ENCODE data around the gene ACTR1A. TPM values are rescaled to one million over a fixed set of nuclear protein-coding genes. Genes with fewer than 3 reads are reported as not detected.

The ACTR1A gene
- total RNA-seq, 5 donors from 2014 or later (not counting 1 experiment from before 2014, with no cell fraction given) = 51.6 to 68.1 (median 63.0) TPM

DNA sequence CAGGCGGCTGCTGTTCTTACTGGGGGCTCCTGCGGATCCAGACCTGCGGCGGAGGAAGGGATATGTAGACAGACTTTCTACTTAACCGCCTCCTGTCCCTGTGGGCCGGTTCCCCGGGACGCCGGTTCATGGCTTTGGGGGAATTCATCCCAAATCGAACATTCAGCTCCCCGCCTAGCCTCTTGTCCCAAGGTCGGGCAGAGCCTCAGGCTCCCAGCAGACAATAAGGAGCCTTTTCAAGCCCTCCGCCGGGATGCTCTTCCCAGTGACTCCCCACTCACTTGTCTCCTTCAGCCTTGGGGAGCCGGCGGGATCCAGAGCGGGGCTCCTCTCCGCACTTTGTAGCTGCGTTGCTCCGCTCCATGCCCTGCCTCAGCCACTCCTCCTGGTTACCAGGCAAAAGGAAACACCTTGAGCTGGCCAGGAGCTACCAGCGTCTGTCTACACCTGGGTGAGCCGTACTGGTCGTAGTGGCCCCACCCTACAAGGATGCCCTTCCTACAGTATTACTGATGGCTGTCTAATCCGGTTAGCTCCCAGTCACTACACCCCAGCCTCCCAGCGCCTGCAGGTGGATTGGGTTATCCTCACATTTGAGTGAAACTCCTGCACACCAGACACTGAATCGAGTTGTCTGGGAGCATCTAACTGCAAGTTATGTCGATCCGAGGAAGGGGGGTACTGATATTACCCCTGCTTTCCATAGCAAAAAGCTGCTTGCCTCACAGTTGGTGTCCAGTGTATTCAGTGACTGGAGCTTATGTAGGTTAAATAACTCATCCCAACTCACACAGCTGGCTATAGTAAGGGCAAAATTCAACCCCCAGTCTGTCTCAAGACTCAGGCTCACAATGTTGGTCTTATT is 51.2 kb downstream of the ACTR1A start, which contains the start of gene C10orf95:
Gene C10orf95, minus strand, starts transcription at position 439 of the 865 bp plus-strand sequence. CDS start 450 bp downstream, outside the sequence.
- peak within 1 kb of the TSS; percentile 48 for H3K27ac ChIP-seq (ENCODE audit: low read length)
- H3K36me3 ChIP-seq (ENCODE audit: control insufficient read depth in 2 of 2, extremely low read depth in 1 of 2, insufficient read depth in 1 of 2, low read length in 1 of 2) = peaks cover 4 to 16% of the 10 kb centered on the region in 2 donors
- peak within 1 kb of the TSS; percentile 54 to 55 for H3K4me3 ChIP-seq (ENCODE audit: control insufficient read depth in 1 of 2, extremely low read depth in 1 of 2, low read length in 1 of 2)
- H3K4me1 ChIP-seq (ENCODE audit: control insufficient read depth in 1 of 2, extremely low read depth in 1 of 2, insufficient read depth in 2 of 2, low read length in 2 of 2) = peaks cover 6 to 30% of the 10 kb centered on the region in 2 experiments
- ATAC-seq (replicated peaks in 1 of 4) (no peak), DNase-seq (no peak)
- Mint-ChIP-seq H3K9me3 (no peaks in the 10 kb centered on the region), H3K36me3 (peaks cover 5% of the 10 kb centered on the region), H3K4me1 (peaks cover 25 to 27% (median 26%) of the 10 kb centered on the region in 3 donors), H3K27me3 (no peaks in the 10 kb centered on the region), H3K27ac (peak within 1 kb of the TSS; percentile 69 to 84), H3K4me3 (peak within 1 kb of the TSS; percentile 93 to 94 (median 93))
- no peaks in the 10 kb centered on the region for H3K9me3 ChIP-seq
- WGBS (ENCODE audit: insufficient coverage) = 32% methylated on average over 22 of the region's 28 CpGs
- H3K27me3 ChIP-seq (replicated peaks in 1 of 2; ENCODE audit: control insufficient read depth in 2 of 2, extremely low read depth in 1 of 2, insufficient read depth in 2 of 2, low read length in 1 of 2) = no peaks in the 10 kb centered on the region
- ChIA-PET POLR2A (interaction anchor here in 1 of 2 donors (0.6 to 0.8 kb wide), 4 partner anchors 9 to 227 kb away, joined by 3 to 6 read pairs (median 5); no protein-coding TSS in a partner anchor), CTCF (interaction anchor here (0.7 to 2.6 kb wide), 6 partner anchors 10 to 434 kb away, joined by 3 to 12 read pairs (median 6); partner anchors contain the start of genes CUEDC2 (in 1 of the 2) and SUFU (in 1 of the 2))

DNA sequence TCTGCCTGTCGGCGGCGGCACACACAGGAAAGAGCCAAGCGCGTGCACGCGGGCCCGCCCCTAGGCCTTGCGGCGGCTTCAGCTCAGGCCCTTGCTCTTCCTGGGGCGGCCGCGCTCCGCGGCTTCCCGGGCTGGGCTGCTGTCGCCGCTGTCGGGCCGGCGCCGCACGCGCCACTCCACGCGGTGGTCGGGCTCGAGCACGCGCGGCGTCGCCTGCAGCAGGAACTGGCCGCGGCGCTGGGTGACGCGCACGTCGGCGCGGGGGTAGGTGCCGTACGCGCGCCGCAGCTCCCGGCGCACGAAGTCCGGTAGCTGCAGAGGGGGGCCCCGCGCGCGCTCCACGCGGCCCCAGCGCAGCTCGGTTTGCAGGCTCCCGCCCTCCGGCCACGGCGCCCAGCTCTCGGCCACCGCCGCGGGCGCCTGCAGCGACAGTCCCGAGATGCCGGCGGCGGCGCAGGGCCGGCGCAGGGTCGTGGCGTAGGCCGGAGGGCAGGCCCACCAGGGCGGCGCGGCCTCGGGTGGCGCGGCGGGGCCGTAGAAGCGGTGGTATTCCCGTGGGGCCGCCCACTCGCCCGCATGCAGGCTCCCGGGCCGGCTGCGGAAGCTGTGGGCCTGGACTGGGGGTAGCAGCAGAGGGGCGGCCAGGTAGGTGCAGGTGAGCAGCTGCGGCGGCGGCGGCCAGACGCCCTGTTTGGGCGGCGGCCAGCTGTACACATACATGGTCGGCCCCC is 52.0 kb downstream of the ACTR1A start:
- POLR2A ChIA-PET = interaction anchor here (0.7 to 0.8 kb wide), 3 partner anchors 18 to 217 kb away, joined by 3 to 4 read pairs (median 3); partner anchors contain the start of gene CUEDC2 (in 1 of the 2)
- Mint-ChIP-seq H3K27ac (peak overlapping the region; percentile 90 to 93), H3K4me3 (peak overlapping the region; percentile 93 to 94 (median 93)), H3K9me3 (no peaks in the 10 kb centered on the region), H3K4me1 (peaks cover 25 to 27% (median 26%) of the 10 kb centered on the region in 3 donors), H3K27me3 (no peaks in the 10 kb centered on the region), H3K36me3 (peaks cover 5% of the 10 kb centered on the region)
- Histone ChIP-seq H3K4me3 (ENCODE audit: control insufficient read depth in 1 of 2, extremely low read depth in 1 of 2, low read length in 1 of 2) (peak overlapping the region; percentile 89 to 93), H3K27ac (ENCODE audit: low read length) (peak overlapping the region; percentile 88), H3K9me3 (no peaks in the 10 kb centered on the region), H3K27me3 (replicated peaks in 1 of 2; ENCODE audit: control insufficient read depth in 2 of 2, extremely low read depth in 1 of 2, insufficient read depth in 2 of 2, low read length in 1 of 2) (no peaks in the 10 kb centered on the region), H3K36me3 (ENCODE audit: control insufficient read depth in 2 of 2, extremely low read depth in 1 of 2, insufficient read depth in 1 of 2, low read length in 1 of 2) (peaks cover 0 to 10% of the 10 kb centered on the region in 2 donors), H3K4me1 (ENCODE audit: control insufficient read depth in 1 of 2, extremely low read depth in 1 of 2, insufficient read depth in 2 of 2, low read length in 2 of 2) (peaks cover 6 to 30% of the 10 kb centered on the region in 2 experiments)
- under 1% methylated on average over 104 of the region's 104 CpGs for WGBS (ENCODE audit: insufficient coverage)
- CTCF ChIA-PET = interaction anchor here in 1 of 2 donors (0.9 to 2.6 kb wide), 4 partner anchors 10 to 57 kb away, joined by 4 to 12 read pairs (median 8); partner anchors contain the start of gene CUEDC2
- peak; percentile 86 to 92 (median 90) for ATAC-seq (replicated peaks in 1 of 4)
- DNase-seq = peak; percentile 78 to 97 (median 90)

DNA sequence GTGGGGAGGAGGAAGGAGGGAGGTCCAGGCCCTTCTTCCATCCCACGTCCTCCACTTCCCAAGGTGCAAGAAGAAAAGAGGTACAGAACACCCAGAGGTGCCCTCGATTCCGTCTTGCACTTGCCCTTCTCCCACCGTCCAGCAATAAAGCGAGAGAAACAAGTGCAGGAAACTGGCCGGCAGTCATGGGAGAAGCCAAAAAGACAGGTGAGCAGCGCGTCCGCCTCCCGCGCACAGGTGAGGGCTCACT is 52.5 kb downstream of the ACTR1A start:
- H3K4me3 Mint-ChIP-seq = peak overlapping the region; percentile 93 to 94 (median 93)
- no peaks in the 10 kb centered on the region for H3K27me3 Mint-ChIP-seq
- peaks cover 25 to 27% (median 25%) of the 10 kb centered on the region in 3 donors for H3K4me1 Mint-ChIP-seq
- H3K9me3 Mint-ChIP-seq = no peaks in the 10 kb centered on the region
- Histone ChIP-seq H3K4me1 (ENCODE audit: control insufficient read depth in 1 of 2, extremely low read depth in 1 of 2, insufficient read depth in 2 of 2, low read length in 2 of 2) (peaks cover 6 to 30% of the 10 kb centered on the region in 2 experiments), H3K27ac (ENCODE audit: low read length) (peak overlapping the region; percentile 88), H3K27me3 (replicated peaks in 1 of 2; ENCODE audit: control insufficient read depth in 2 of 2, extremely low read depth in 1 of 2, insufficient read depth in 2 of 2, low read length in 1 of 2) (no peaks in the 10 kb centered on the region), H3K4me3 (ENCODE audit: control insufficient read depth in 1 of 2, extremely low read depth in 1 of 2, low read length in 1 of 2) (peak overlapping the region; percentile 89 to 93), H3K9me3 (no peaks in the 10 kb centered on the region), H3K36me3 (ENCODE audit: control insufficient read depth in 2 of 2, extremely low read depth in 1 of 2, insufficient read depth in 1 of 2, low read length in 1 of 2) (peaks cover 0 to 7% of the 10 kb centered on the region in 2 donors)
- ChIA-PET CTCF (interaction anchor here in 1 of 2 donors (1.6 to 2.6 kb wide), 3 partner anchors 11 to 57 kb away, joined by 5 to 12 read pairs (median 11); partner anchors contain the start of gene CUEDC2), POLR2A (interaction anchor here (0.7 to 0.8 kb wide), 4 partner anchors 12 to 216 kb away, joined by 3 to 4 read pairs (median 3); partner anchors contain the start of gene CUEDC2 (in 1 of the 2))
- peak overlapping the region; percentile 90 to 93 for H3K27ac Mint-ChIP-seq
- DNase-seq (no peak), ATAC-seq (replicated peaks in 1 of 4) (no peak)
- under 1% methylated on average over 10 of the region's 11 CpGs for WGBS (ENCODE audit: insufficient coverage)
- peaks cover 5% of the 10 kb centered on the region for H3K36me3 Mint-ChIP-seq

GRCh38 chr10:102449321-102450123 is 53.0 kb downstream of the ACTR1A start:
- no peaks in the 10 kb centered on the region for H3K27me3 Mint-ChIP-seq
- H3K4me3 ChIP-seq (ENCODE audit: control insufficient read depth in 1 of 2, extremely low read depth in 1 of 2, low read length in 1 of 2) = peak overlapping the region; percentile 89 to 93
- WGBS (ENCODE audit: insufficient coverage) = no CpG with 5 or more reads among the region's 30 CpGs
- peaks cover 6 to 30% of the 10 kb centered on the region in 2 experiments for H3K4me1 ChIP-seq (ENCODE audit: control insufficient read depth in 1 of 2, extremely low read depth in 1 of 2, insufficient read depth in 2 of 2, low read length in 2 of 2)
- H3K9me3 Mint-ChIP-seq = no peaks in the 10 kb centered on the region
- H3K4me1 Mint-ChIP-seq = peaks cover 25 to 27% (median 25%) of the 10 kb centered on the region in 3 donors
- peaks cover 0 to 7% of the 10 kb centered on the region in 2 donors for H3K36me3 ChIP-seq (ENCODE audit: control insufficient read depth in 2 of 2, extremely low read depth in 1 of 2, insufficient read depth in 1 of 2, low read length in 1 of 2)
- peak overlapping the region; percentile 88 for H3K27ac ChIP-seq (ENCODE audit: low read length)
- DNase-seq (peak; percentile 64 to 92 (median 86)), ATAC-seq (replicated peaks in 1 of 4) (peak; percentile 51 to 74 (median 54))
- H3K4me3 Mint-ChIP-seq = peak overlapping the region; percentile 93 to 94 (median 93)
- peak overlapping the region; percentile 90 to 93 for H3K27ac Mint-ChIP-seq
- H3K36me3 Mint-ChIP-seq = peaks cover 5% of the 10 kb centered on the region
- no peaks in the 10 kb centered on the region for H3K9me3 ChIP-seq
- ChIA-PET POLR2A (interaction anchor here (0.7 to 0.8 kb wide), 5 partner anchors 12 to 218 kb away, joined by 3 to 7 read pairs (median 3); partner anchors contain the start of gene CUEDC2 (in 1 of the 2)), CTCF (interaction anchor here in 1 of 2 donors (1.6 to 2.6 kb wide), 3 partner anchors 11 to 56 kb away, joined by 5 to 12 read pairs (median 11); partner anchors contain the start of gene CUEDC2)
- no peaks in the 10 kb centered on the region for H3K27me3 ChIP-seq (replicated peaks in 1 of 2; ENCODE audit: control insufficient read depth in 2 of 2, extremely low read depth in 1 of 2, insufficient read depth in 2 of 2, low read length in 1 of 2)

- Mint-ChIP-seq H3K27me3 (no peaks in the 10 kb centered on the region), H3K9me3 (no peaks in the 10 kb centered on the region), H3K27ac (no peak overlapping the region), H3K4me1 (peaks cover 8 to 10% (median 9%) of the 10 kb centered on the region in 3 donors), H3K36me3 (no peaks in the 10 kb centered on the region), H3K4me3 (no peak overlapping the region)
- ChIA-PET CTCF (interaction anchor here in 1 of 2 donors (0.6 kb wide), 1 partner anchor 184 kb away, joined by 3 read pairs; no protein-coding TSS in a partner anchor), POLR2A (interaction anchor here in 1 of 2 donors (0.7 kb wide), 1 partner anchor 44 kb away, joined by 3 read pairs; no protein-coding TSS in a partner anchor)
- no peak for ATAC-seq (replicated peaks in 1 of 4)
- Histone ChIP-seq H3K27ac (ENCODE audit: low read length) (no peak overlapping the region), H3K9me3 (no peaks in the 10 kb centered on the region), H3K4me3 (ENCODE audit: control insufficient read depth in 1 of 2, extremely low read depth in 1 of 2, low read length in 1 of 2) (no peak overlapping the region), H3K27me3 (replicated peaks in 1 of 2; ENCODE audit: control insufficient read depth in 2 of 2, extremely low read depth in 1 of 2, insufficient read depth in 2 of 2, low read length in 1 of 2) (no peaks in the 10 kb centered on the region), H3K36me3 (ENCODE audit: control insufficient read depth in 2 of 2, extremely low read depth in 1 of 2, insufficient read depth in 1 of 2, low read length in 1 of 2) (no peaks in the 10 kb centered on the region), H3K4me1 (ENCODE audit: control insufficient read depth in 1 of 2, extremely low read depth in 1 of 2, insufficient read depth in 2 of 2, low read length in 2 of 2) (peaks cover 4 to 8% of the 10 kb centered on the region in 2 experiments)
- no CpG with 5 or more reads among the region's 2 CpGs for WGBS (ENCODE audit: insufficient coverage)
- DNase-seq = no peak
Observed at GRCh38 chr10:102444851-102445250, 57.7 kb downstream of the ACTR1A start.
